SU-DHL-6 (cell line): ENCODE data around the gene HINFP.

Experiments used
- H2AFZ ChIP-seq: fragments of 200-600 bp; sonication (generic); 2 replicates; pipeline ENCODE4 v1.6.1; 2014; ENCODE audit warnings: low read depth, mild to moderate bottlenecking, moderate library complexity, mixed read lengths, antibody characterized with exemption, low read length; ENCODE audit not compliant: severe bottlenecking
- H3F3A ChIP-seq: fragments of 200-600 bp; shearing (Covaris generic); 2 replicates; pipeline ENCODE4 v1.6.0; 2016; ENCODE audit warnings: antibody characterized with exemption, mild to moderate bottlenecking; ENCODE audit not compliant: insufficient read depth
- H3K27ac ChIP-seq: fragments of 200-600 bp; sonication (generic); 2 replicates; pipeline ENCODE4 v1.5.1; 2016; ENCODE audit warnings: low read depth, mild to moderate bottlenecking, low read length, moderate library complexity, mixed read lengths
- H3K27me3 ChIP-seq: fragments of 200-600 bp; sonication (generic), shearing (Covaris generic); 2 replicates; pipeline ENCODE4 v1.6.0; 2014; ENCODE audit warnings: mild to moderate bottlenecking, low read length
- H3K36me3 ChIP-seq: fragments of 200-600 bp; sonication (generic); 2 replicates; pipeline ENCODE4 v1.6.1; 2014; ENCODE audit warnings: mild to moderate bottlenecking, low read length, mixed read lengths
- H3K4me2 ChIP-seq: fragments of 300-600, 200-600 bp; shearing (Covaris generic), sonication (generic); 2 replicates; pipeline ENCODE4 v1.6.0; 2014; ENCODE audit warnings: low read length, low read depth, mild to moderate bottlenecking; ENCODE audit not compliant: poor library complexity, severe bottlenecking
- H3K4me3 ChIP-seq: fragments of 200-600 bp; sonication (generic); 2 replicates; pipeline ENCODE4 v1.5.1; 2014; ENCODE audit warnings: antibody characterized with exemption, low read length, mild to moderate bottlenecking, mixed read lengths; ENCODE audit not compliant: insufficient read depth, poor library complexity, severe bottlenecking
- H3K79me2 ChIP-seq: fragments of 200-600 bp; sonication (generic); 2 replicates; pipeline ENCODE4 v1.6.1; 2014; ENCODE audit warnings: mild to moderate bottlenecking, low read length, moderate library complexity; ENCODE audit not compliant: insufficient read depth
- H3K9ac ChIP-seq: fragments of 200-600 bp; sonication (generic); 2 replicates; pipeline ENCODE4 v1.7.0; 2014; ENCODE audit warnings: mild to moderate bottlenecking, low read length
- H3K9me2 ChIP-seq: fragments of 200-600 bp; sonication (generic); replicated peaks from 2 replicates; pipeline ENCODE4 v1.6.1; 2014; ENCODE audit warnings: low read length; ENCODE audit not compliant: insufficient read depth
- H3K9me3 ChIP-seq: fragments of 200-600 bp; sonication (generic); 2 replicates; pipeline ENCODE4 v1.6.1; 2014; ENCODE audit warnings: low read length, mixed read lengths; ENCODE audit not compliant: insufficient read depth
- H4K20me1 ChIP-seq: fragments of 200-600 bp; sonication (generic); 2 replicates; pipeline ENCODE4 v1.6.1; 2014; ENCODE audit warnings: low read depth, mild to moderate bottlenecking, antibody characterized with exemption, low read length, moderate library complexity, mixed read lengths
- CTCF ChIP-seq: fragments of 200-600 bp; sonication (generic); IDR thresholded peaks from one replicate; pipeline ENCODE4 v1.5.1; 2017; ENCODE audit warnings: antibody characterized with exemption, mild to moderate bottlenecking, low read length, moderate library complexity; ENCODE audit not compliant: insufficient read depth, poor library complexity, severe bottlenecking
- EZH2phosphoT487 ChIP-seq: fragments of 200-600 bp; sonication (generic), shearing (Covaris generic); conservative IDR thresholded peaks from 2 replicates; pipeline ENCODE4 v1.6.1; 2018; ENCODE audit warnings: mild to moderate bottlenecking, antibody characterized with exemption, low read length, moderate library complexity, mixed read lengths

HINFP gene

DNA sequence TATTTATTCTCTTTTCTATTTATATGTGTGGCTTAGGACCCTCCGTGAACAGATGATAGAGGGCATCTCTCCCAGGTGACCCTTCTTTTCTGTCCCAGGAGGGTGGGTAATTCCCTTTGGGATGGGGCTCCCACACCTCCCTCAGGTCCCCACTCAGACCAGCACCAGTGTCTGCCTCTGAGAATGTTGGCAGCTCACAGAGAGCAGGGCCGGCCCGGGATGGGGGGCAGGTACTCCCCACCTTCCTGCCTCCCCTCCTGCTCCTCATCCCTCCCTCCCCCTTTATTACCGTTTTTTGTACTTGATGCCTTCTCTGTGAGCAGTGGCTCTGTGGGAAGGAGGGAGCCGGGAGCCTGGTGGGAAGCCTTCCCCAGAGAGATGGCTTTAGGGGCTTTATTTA is 4.8 kb upstream of the HINFP start:
- peaks cover 1% of the 10 kb centered on the region for H3K79me2 ChIP-seq
- H3K9me2 ChIP-seq = no peaks in the 10 kb centered on the region
- H3K4me3 ChIP-seq = no peak overlapping the region
- H3K4me2 ChIP-seq = no peak overlapping the region
- H3K36me3 ChIP-seq = no peaks in the 10 kb centered on the region
- TF ChIP-seq CTCF (no peak), EZH2phosphoT487 (no peak)
- H3K9ac ChIP-seq = no peak overlapping the region
- peaks cover 16% of the 10 kb centered on the region for H3F3A ChIP-seq
- no peak overlapping the region for H3K27ac ChIP-seq
- H3K9me3 ChIP-seq = no peaks in the 10 kb centered on the region
- no peaks in the 10 kb centered on the region for H4K20me1 ChIP-seq
- no peak overlapping the region for H2AFZ ChIP-seq
- no peaks in the 10 kb centered on the region for H3K27me3 ChIP-seq

DNA sequence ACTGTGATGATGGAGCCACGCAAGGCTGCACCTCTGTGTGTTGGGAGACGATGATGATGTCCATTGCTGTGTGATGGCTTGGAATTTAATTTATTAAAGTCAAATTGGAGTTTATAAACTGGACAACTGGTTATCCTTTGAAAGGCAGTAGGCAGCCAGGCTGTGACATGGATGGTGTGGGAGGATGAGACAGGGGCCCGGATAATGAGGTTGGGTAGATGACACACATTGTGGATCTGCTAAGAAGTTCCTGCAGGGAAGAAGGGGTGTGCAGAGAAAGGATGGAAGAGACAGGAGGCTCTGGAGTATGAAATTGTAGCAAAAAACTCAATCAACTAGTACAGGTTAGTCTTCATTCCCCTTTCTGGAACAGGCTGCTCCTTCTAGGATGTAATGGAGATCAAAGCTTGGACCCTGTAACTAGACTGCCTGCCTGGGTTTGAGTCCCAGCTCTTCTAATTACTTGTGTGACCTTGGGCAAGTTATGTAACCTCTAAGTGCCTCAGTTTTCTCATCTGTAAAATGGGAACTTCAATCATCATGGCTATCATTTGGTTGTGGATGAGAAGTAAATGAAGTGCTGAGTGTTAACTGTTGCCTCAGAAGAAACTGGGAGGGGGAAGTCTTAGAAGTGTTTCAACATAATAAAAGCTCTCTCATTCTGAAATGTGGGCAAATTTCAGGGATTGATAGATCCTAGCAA is 4.2 kb upstream of the HINFP start:
- H3K9me2 ChIP-seq = no peaks in the 10 kb centered on the region
- H3K9ac ChIP-seq = no peak overlapping the region
- H3K9me3 ChIP-seq = no peaks in the 10 kb centered on the region
- no peak overlapping the region for H3K27ac ChIP-seq
- H4K20me1 ChIP-seq = no peaks in the 10 kb centered on the region
- no peak overlapping the region for H3K4me2 ChIP-seq
- peaks cover 16% of the 10 kb centered on the region for H3F3A ChIP-seq
- peaks cover 7% of the 10 kb centered on the region for H3K79me2 ChIP-seq
- H2AFZ ChIP-seq = no peak overlapping the region
- no peak overlapping the region for H3K4me3 ChIP-seq
- H3K27me3 ChIP-seq = no peaks in the 10 kb centered on the region
- no peak for TF ChIP-seq CTCF
- no peak for TF ChIP-seq EZH2phosphoT487
- H3K36me3 ChIP-seq = no peaks in the 10 kb centered on the region

GRCh38 chr11:119118227-119118626 is 3.2 kb upstream of the HINFP start:
- Histone ChIP-seq H4K20me1 (no peaks in the 10 kb centered on the region), H3K9ac (no peak overlapping the region), H3K4me2 (no peak overlapping the region), H3K9me3 (no peaks in the 10 kb centered on the region), H3K4me3 (no peak overlapping the region), H3K27ac (no peak overlapping the region), H3K79me2 (peaks cover 17% of the 10 kb centered on the region), H2AFZ (no peak overlapping the region), H3F3A (peaks cover 16% of the 10 kb centered on the region), H3K36me3 (no peaks in the 10 kb centered on the region), H3K9me2 (no peaks in the 10 kb centered on the region), H3K27me3 (no peaks in the 10 kb centered on the region)
- TF ChIP-seq EZH2phosphoT487 = no peak
- TF ChIP-seq CTCF = no peak
